OCI-LY3 (cell line): ENCODE data around the gene CLPTM1.

ENCODE experiments used
- EZH2phosphoT487 ChIP-seq: fragments of 200-600 bp; shearing (Covaris generic); IDR thresholded peaks from 2 replicates; pipeline ENCODE4 v1.6.1; 2018; ENCODE audit warnings: antibody characterized with exemption, mixed run types, low read depth
- TF ChIP-seq, protein P1 (sequence below): fragments of 200-600, 300-600 bp; sonication (generic); IDR thresholded peaks from 2 replicates; pipeline ENCODE4 v1.5.1; 2014; ENCODE audit warnings: antibody characterized with exemption, low read length, low read depth

DNA sequence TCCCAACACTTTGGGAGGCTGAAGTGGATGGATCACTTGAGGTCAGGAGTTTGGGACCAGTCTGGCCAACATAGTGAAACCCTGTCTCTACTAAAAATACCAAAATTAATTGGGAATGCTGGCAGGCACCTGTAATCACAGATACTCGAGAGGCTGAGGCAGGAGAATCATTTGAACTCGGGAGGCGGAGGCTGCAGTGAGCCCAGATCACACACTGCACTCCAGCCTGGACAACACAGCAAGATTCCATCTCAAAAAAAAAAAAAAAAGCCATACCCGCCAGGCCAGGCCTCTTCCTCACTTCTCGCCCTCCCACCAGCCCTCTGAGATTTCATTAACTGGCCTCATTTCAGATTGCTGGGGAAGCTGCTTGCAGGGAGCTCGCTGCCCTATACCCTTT is 38.3 kb downstream of the CLPTM1 start:
- TF ChIP-seq, protein P1, sequence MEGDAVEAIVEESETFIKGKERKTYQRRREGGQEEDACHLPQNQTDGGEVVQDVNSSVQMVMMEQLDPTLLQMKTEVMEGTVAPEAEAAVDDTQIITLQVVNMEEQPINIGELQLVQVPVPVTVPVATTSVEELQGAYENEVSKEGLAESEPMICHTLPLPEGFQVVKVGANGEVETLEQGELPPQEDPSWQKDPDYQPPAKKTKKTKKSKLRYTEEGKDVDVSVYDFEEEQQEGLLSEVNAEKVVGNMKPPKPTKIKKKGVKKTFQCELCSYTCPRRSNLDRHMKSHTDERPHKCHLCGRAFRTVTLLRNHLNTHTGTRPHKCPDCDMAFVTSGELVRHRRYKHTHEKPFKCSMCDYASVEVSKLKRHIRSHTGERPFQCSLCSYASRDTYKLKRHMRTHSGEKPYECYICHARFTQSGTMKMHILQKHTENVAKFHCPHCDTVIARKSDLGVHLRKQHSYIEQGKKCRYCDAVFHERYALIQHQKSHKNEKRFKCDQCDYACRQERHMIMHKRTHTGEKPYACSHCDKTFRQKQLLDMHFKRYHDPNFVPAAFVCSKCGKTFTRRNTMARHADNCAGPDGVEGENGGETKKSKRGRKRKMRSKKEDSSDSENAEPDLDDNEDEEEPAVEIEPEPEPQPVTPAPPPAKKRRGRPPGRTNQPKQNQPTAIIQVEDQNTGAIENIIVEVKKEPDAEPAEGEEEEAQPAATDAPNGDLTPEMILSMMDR: no peak
- no peak for TF ChIP-seq EZH2phosphoT487
